Stromal cell of bone marrow (primary cell): ENCODE data around the gene PTGDS.

Source experiments
- DNase-seq: peaks from one replicate; pipeline ENCODE4 v3.0.0-alpha.2; 2012; ENCODE audit warnings: low read depth

Gene PTGDS

GRCh38 chr9:136974817-136975535 lies 2.3 kb upstream of the PTGDS start:
- DNase-seq: no peak

GRCh38 chr9:136975644-136976043 lies 1.7 kb upstream of the PTGDS start:
- no peak for DNase-seq

- DNase-seq: no peak
Measured at GRCh38 chr9:136977649-136978072, 357 bp downstream of the PTGDS start.

GRCh38 chr9:136978073-136978864 lies 965 bp downstream of the PTGDS start:
- no peak for DNase-seq

GRCh38 chr9:136978865-136979544 lies 1.7 kb downstream of the PTGDS start:
- no peak for DNase-seq

GRCh38 chr9:136979769-136980587 lies 2.7 kb downstream of the PTGDS start:
- DNase-seq: no peak

- no peak for DNase-seq
Measured at GRCh38 chr9:136980669-136981478, 3.6 kb downstream of the PTGDS start.

GRCh38 chr9:136981588-136982231 lies 4.4 kb downstream of the PTGDS start:
- no peak for DNase-seq

- DNase-seq: no peak
Measured at GRCh38 chr9:136982232-136983051, 5.1 kb downstream of the PTGDS start, which contains the start of gene LCNL1. Gene LCNL1 (plus strand): TSS chr9:136982993. CDS start chr9:136983587, 594 bp downstream.

- no peak for DNase-seq
Measured at GRCh38 chr9:136983167-136983566, 5.9 kb downstream of the PTGDS start.

GRCh38 chr9:136983656-136984314 lies 6.5 kb downstream of the PTGDS start:
- DNase-seq: no peak

- DNase-seq: no peak
Measured at GRCh38 chr9:136984464-136985026, 7.2 kb downstream of the PTGDS start.

GRCh38 chr9:136985027-136985602 lies 7.8 kb downstream of the PTGDS start:
- DNase-seq: no peak

GRCh38 chr9:136985853-136986252 lies 8.5 kb downstream of the PTGDS start:
- no peak for DNase-seq

GRCh38 chr9:136988872-136989271 lies 11.6 kb downstream of the PTGDS start:
- no peak for DNase-seq

- DNase-seq: no peak
Measured at GRCh38 chr9:136990242-136990911, 13.1 kb downstream of the PTGDS start.

GRCh38 chr9:136991993-136992818 lies 14.9 kb downstream of the PTGDS start, which contains the start of gene PAXX:
Gene PAXX (plus strand): TSS chr9:136992422. CDS start chr9:136992444, 22 bp downstream.
- DNase-seq: peak; percentile 70
